ENCODE measurements around the gene B3GNT7. TPM values are rescaled to one million over a fixed set of nuclear protein-coding genes. Genes with fewer than 3 reads are reported as not detected.

B3GNT7 gene
- polyA plus RNA-seq, 1 donor from 2014 or later, result 0.67 TPM

GRCh38 chr2:231431606-231432005 lies 36.1 kb downstream of the B3GNT7 start:
- no peaks in the 10 kb centered on the region for H3K27me3 ChIP-seq (ENCODE audit: insufficient read depth, low read depth, low read length)
- no peaks in the 10 kb centered on the region for H3F3A ChIP-seq (ENCODE audit: insufficient read depth, low read length, poor library complexity, severe bottlenecking)
- no peaks in the 10 kb centered on the region for H3K79me2 ChIP-seq (replicated peaks; ENCODE audit: insufficient read depth, low read length)
- no peak overlapping the region for H3K4me2 ChIP-seq (ENCODE audit: low read length)
- no peaks in the 10 kb centered on the region for H4K20me1 ChIP-seq (ENCODE audit: insufficient read depth)
- no peak overlapping the region for H3K27ac ChIP-seq (ENCODE audit: low read length)
- no peaks in the 10 kb centered on the region for H3K9me2 ChIP-seq (ENCODE audit: insufficient read depth, low read length)
- no peak overlapping the region for H2AFZ ChIP-seq (ENCODE audit: low read depth, low read length)
- H3K36me3 ChIP-seq (ENCODE audit: insufficient read depth, low read length), result no peaks in the 10 kb centered on the region
- no peak overlapping the region for H3K9ac ChIP-seq (ENCODE audit: low read length)
- H3K9me3 ChIP-seq (ENCODE audit: low read length), result no peaks in the 10 kb centered on the region
- TF ChIP-seq EP300 (conservative IDR thresholded peaks at IDR 0.05; ENCODE audit: poor library complexity, severe bottlenecking) (no peak), TAF1 (IDR thresholded peaks at IDR 0.05; ENCODE audit: low read depth) (no peak), CTCF (IDR thresholded peaks at IDR 0.05; ENCODE audit: poor library complexity, severe bottlenecking) (no peak)
- H3K4me3 ChIP-seq (ENCODE audit: low read length), result no peak overlapping the region

- H3K9me3 ChIP-seq (ENCODE audit: low read length), result no peaks in the 10 kb centered on the region
- no peak overlapping the region for H3K4me2 ChIP-seq (ENCODE audit: low read length)
These were observed 38.5 kb downstream of the B3GNT7 start for GRCh38 chr2:231433990-231434389.

More at GRCh38 chr2:231433990-231434389, 38.5 kb downstream of the B3GNT7 start:
- no peaks in the 10 kb centered on the region for H3F3A ChIP-seq (ENCODE audit: insufficient read depth, low read length, poor library complexity, severe bottlenecking)
- no peaks in the 10 kb centered on the region for H3K27me3 ChIP-seq (ENCODE audit: insufficient read depth, low read depth, low read length)
- no peak overlapping the region for H3K27ac ChIP-seq (ENCODE audit: low read length)
- no peaks in the 10 kb centered on the region for H3K36me3 ChIP-seq (ENCODE audit: insufficient read depth, low read length)
- no peaks in the 10 kb centered on the region for H4K20me1 ChIP-seq (ENCODE audit: insufficient read depth)
- TF ChIP-seq SMC3 (conservative IDR thresholded peaks at IDR 0.05; ENCODE audit: poor library complexity), result no peak
- TF ChIP-seq REST (IDR thresholded peaks at IDR 0.05; ENCODE audit: borderline replicate concordance), result no peak
- no peak for TF ChIP-seq MXI1 (conservative IDR thresholded peaks at IDR 0.05; ENCODE audit: poor library complexity, severe bottlenecking)
- no peak for TF ChIP-seq RAD21 (conservative IDR thresholded peaks at IDR 0.05)
- TF ChIP-seq TAF1 (IDR thresholded peaks at IDR 0.05; ENCODE audit: low read depth), result no peak
- no peak for TF ChIP-seq EZH2 (IDR thresholded peaks at IDR 0.05; ENCODE audit: borderline replicate concordance, insufficient read depth, low read length, poor library complexity, severe bottlenecking)
- no peak overlapping the region for H3K9ac ChIP-seq (ENCODE audit: low read length)
- no peaks in the 10 kb centered on the region for H3K9me2 ChIP-seq (ENCODE audit: insufficient read depth, low read length)
- no peak overlapping the region for H3K4me3 ChIP-seq (ENCODE audit: low read length)
- H2AFZ ChIP-seq (ENCODE audit: low read depth, low read length), result no peak overlapping the region
- H3K79me2 ChIP-seq (replicated peaks; ENCODE audit: insufficient read depth, low read length), result no peaks in the 10 kb centered on the region
